ENCODE data around the gene WHRN. TPM values are rescaled to one million over a fixed set of nuclear protein-coding genes. Genes with fewer than 3 reads are reported as not detected.

Gene WHRN
- total and polyA plus RNA-seq, 7 experiments from 2014 or later = 0.12 to 24.0 (median 2.5) TPM; not detected in 1

DNA sequence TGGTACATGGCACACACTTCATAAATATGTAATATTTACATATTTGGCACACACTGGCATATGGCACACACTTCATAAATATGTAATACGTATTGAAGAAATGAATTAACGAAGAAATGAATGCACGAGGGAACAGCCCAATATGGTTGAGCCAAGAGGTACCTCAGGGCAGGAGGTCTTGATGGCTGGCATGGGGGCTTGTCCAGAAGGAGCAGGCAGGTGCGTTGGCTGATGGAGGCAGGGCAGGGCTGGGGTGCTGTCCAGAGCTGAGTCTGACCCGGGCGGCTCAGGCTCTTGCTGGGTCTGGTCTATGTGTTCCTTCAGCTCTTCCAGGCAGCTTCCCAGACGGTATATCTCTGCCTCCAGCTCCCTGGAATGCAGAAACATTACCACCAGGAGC is 143.7 kb downstream of the WHRN start:
- peaks cover 22 to 76% (median 64%) of the 10 kb centered on the region in 5 donors for H3K36me3 Mint-ChIP-seq
- H3K4me3 Mint-ChIP-seq = peak overlapping the region in 1 of 10 donors; percentile 37
- Histone ChIP-seq H3K4me1 (ENCODE audit: control insufficient read depth in 2 of 2, insufficient read depth in 2 of 2, low read length in 2 of 2) (peaks cover 48 to 59% of the 10 kb centered on the region in 2 donors), H3K36me3 (ENCODE audit: control insufficient read depth in 2 of 3, insufficient read depth in 3 of 3, low read length in 3 of 3) (peaks cover 77 to 92% (median 83%) of the 10 kb centered on the region in 3 experiments), H3K27ac (ENCODE audit: low read depth, low read length) (peak overlapping the region; percentile 63), H3K4me3 (ENCODE audit: low read length) (no peak overlapping the region), H3K9me3 (ENCODE audit: control insufficient read depth in 2 of 3, low read length in 3 of 3) (no peaks in the 10 kb centered on the region), H3K27me3 (ENCODE audit: control insufficient read depth in 2 of 2, insufficient read depth in 2 of 2, low read length in 2 of 2) (no peaks in the 10 kb centered on the region)
- intact Hi-C loops (cut with micrococcal nuclease) = loop anchor here (5.0 kb wide), 1 partner anchor 36 kb away; no protein-coding TSS in a partner anchor
- peaks cover 52 to 91% (median 74%) of the 10 kb centered on the region in 7 donors for H3K4me1 Mint-ChIP-seq
- ChIA-PET POLR2A (interaction anchor here (0.9 to 33.8 kb wide), 5 partner anchors 8 to 951 kb away, joined by 3 to 978 read pairs (median 4); partner anchors contain the start of genes AKNA and POLE3), CTCF (interaction anchor here (2.0 kb wide), 1 partner anchor 23 kb away, joined by 4 read pairs; no protein-coding TSS in a partner anchor)
- no peak for ATAC-seq
- H3K27ac Mint-ChIP-seq = peak overlapping the region; percentile 43 to 98 (median 93)
- no peak for DNase-seq
- no peaks in the 10 kb centered on the region for H3K27me3 Mint-ChIP-seq
- no peaks in the 10 kb centered on the region for H3K9me3 Mint-ChIP-seq

DNA sequence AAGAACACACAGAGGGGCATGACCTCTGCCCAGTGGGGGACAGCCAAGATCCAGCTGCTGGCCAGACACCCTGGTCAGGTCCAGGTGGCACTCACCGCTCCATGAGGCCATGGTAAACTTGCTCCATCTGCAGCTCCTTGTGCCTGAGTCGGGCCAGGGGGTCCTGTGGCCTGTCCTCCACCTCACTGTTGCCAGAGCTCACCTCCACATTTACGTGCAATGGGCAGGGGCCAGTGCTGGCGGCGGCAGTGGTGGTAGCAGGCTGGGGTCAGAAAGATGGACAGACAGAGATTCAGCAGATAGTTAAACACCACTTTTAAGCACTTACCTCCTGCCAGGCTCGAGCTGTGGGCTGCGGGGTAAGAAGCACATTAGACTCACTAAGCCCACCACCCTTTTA is 145.5 kb downstream of the WHRN start:
- ATAC-seq (no peak), DNase-seq (no peak)
- H3K27ac Mint-ChIP-seq = peak overlapping the region; percentile 61 to 98 (median 93)
- Histone ChIP-seq H3K27ac (ENCODE audit: low read depth, low read length) (peak overlapping the region; percentile 63), H3K4me3 (ENCODE audit: low read length) (no peak overlapping the region), H3K9me3 (ENCODE audit: control insufficient read depth in 2 of 3, low read length in 3 of 3) (no peaks in the 10 kb centered on the region), H3K27me3 (ENCODE audit: control insufficient read depth in 2 of 2, insufficient read depth in 2 of 2, low read length in 2 of 2) (no peaks in the 10 kb centered on the region), H3K36me3 (ENCODE audit: control insufficient read depth in 2 of 3, insufficient read depth in 3 of 3, low read length in 3 of 3) (peaks cover 76 to 96% (median 92%) of the 10 kb centered on the region in 3 experiments), H3K4me1 (ENCODE audit: control insufficient read depth in 2 of 2, insufficient read depth in 2 of 2, low read length in 2 of 2) (peaks cover 32 to 44% of the 10 kb centered on the region in 2 donors)
- intact Hi-C loops (cut with micrococcal nuclease) = loop anchor here (5.0 kb wide), 1 partner anchor 38 kb away; no protein-coding TSS in a partner anchor
- peaks cover 21 to 72% (median 55%) of the 10 kb centered on the region in 5 donors for H3K36me3 Mint-ChIP-seq
- H3K9me3 Mint-ChIP-seq = no peaks in the 10 kb centered on the region
- peaks cover 47 to 80% (median 63%) of the 10 kb centered on the region in 7 donors for H3K4me1 Mint-ChIP-seq
- no peak overlapping the region for H3K4me3 Mint-ChIP-seq
- POLR2A ChIA-PET = interaction anchor here (0.9 to 33.8 kb wide), 3 partner anchors 9 to 31 kb away, joined by 3 to 978 read pairs (median 3); partner anchors contain the start of gene AKNA
- H3K27me3 Mint-ChIP-seq = no peaks in the 10 kb centered on the region
- CTCF ChIA-PET = no interaction called here

DNA sequence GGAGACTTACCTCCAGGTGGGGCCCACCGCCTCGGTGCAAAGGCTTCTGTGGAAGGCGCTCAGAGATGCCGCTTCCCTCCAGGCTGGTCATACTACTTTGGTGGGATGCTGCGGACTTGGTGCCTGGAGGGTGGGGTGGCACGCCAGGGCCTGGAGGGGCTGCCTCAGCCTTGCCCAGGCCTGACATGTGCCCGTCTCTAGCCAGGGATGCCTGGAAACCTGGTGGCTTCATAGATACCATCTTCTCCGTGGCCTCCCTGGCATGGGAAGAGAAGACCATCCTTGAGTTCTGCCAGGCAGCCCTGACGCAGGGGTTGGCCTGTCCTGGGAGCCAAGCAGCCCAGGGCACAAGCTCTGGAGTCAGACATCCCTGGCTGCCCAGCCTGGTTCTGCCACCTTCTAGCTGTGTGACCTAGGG is 147.4 kb downstream of the WHRN start:
- Mint-ChIP-seq H3K4me3 (peak overlapping the region in 1 of 10 donors; percentile 6), H3K4me1 (peaks cover 28 to 68% (median 48%) of the 10 kb centered on the region in 7 donors), H3K27me3 (no peaks in the 10 kb centered on the region), H3K27ac (peak overlapping the region in 8 of 9 donors; percentile 3 to 96 (median 88)), H3K9me3 (no peaks in the 10 kb centered on the region), H3K36me3 (peaks cover 21 to 56% (median 36%) of the 10 kb centered on the region in 5 donors)
- ATAC-seq (no peak), DNase-seq (no peak)
- H3K36me3 ChIP-seq (ENCODE audit: control insufficient read depth in 2 of 3, insufficient read depth in 3 of 3, low read length in 3 of 3) = peaks cover 62 to 92% (median 84%) of the 10 kb centered on the region in 3 experiments
- H3K4me3 ChIP-seq (ENCODE audit: low read length) = no peak overlapping the region
- no peaks in the 10 kb centered on the region for H3K9me3 ChIP-seq (ENCODE audit: control insufficient read depth in 2 of 3, low read length in 3 of 3)
- H3K27ac ChIP-seq (ENCODE audit: low read depth, low read length) = peak overlapping the region; percentile 49
- no peaks in the 10 kb centered on the region for H3K27me3 ChIP-seq (ENCODE audit: control insufficient read depth in 2 of 2, insufficient read depth in 2 of 2, low read length in 2 of 2)
- intact Hi-C loops (cut with micrococcal nuclease) = no loop called here
- ChIA-PET CTCF (interaction anchor here (2.3 kb wide), 1 partner anchor 27 kb away, joined by 13 read pairs; no protein-coding TSS in a partner anchor), POLR2A (interaction anchor here (0.6 to 33.8 kb wide), 2 partner anchors 33 to 570 kb away, joined by 3 to 978 read pairs; partner anchors contain the start of gene AKNA)
- H3K4me1 ChIP-seq (ENCODE audit: control insufficient read depth in 2 of 2, insufficient read depth in 2 of 2, low read length in 2 of 2) = peaks cover 13 to 28% of the 10 kb centered on the region in 2 donors

DNA sequence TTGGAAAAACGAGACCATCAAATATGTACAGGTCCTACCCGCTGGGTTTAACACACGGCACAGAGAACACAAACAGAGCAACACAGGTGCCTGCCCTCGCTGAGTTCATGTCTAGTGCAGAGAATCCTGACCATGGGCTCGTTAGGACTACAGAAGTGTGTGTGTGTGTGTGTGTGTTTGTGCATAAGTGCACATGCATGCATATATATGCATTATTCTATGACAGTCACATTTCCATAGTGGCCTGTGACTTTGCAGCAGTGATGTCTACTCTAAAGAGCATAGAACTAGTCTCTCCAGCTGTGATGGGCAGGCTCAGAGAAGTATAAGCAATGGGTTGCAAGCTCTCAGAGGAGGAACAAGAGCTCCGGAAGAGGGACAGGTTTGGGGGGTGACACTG is 147.9 kb downstream of the WHRN start:
- H3K27ac ChIP-seq (ENCODE audit: low read depth, low read length) = peak overlapping the region; percentile 49
- Mint-ChIP-seq H3K27ac (peak overlapping the region in 8 of 9 donors; percentile 45 to 93 (median 84)), H3K9me3 (no peaks in the 10 kb centered on the region), H3K27me3 (no peaks in the 10 kb centered on the region), H3K4me3 (no peak overlapping the region), H3K4me1 (peaks cover 24 to 67% (median 47%) of the 10 kb centered on the region in 7 donors), H3K36me3 (peaks cover 21 to 54% (median 34%) of the 10 kb centered on the region in 5 donors)
- peaks cover 12 to 22% of the 10 kb centered on the region in 2 donors for H3K4me1 ChIP-seq (ENCODE audit: control insufficient read depth in 2 of 2, insufficient read depth in 2 of 2, low read length in 2 of 2)
- peaks cover 59 to 91% (median 81%) of the 10 kb centered on the region in 3 experiments for H3K36me3 ChIP-seq (ENCODE audit: control insufficient read depth in 2 of 3, insufficient read depth in 3 of 3, low read length in 3 of 3)
- H3K9me3 ChIP-seq (ENCODE audit: control insufficient read depth in 2 of 3, low read length in 3 of 3) = no peaks in the 10 kb centered on the region
- no peaks in the 10 kb centered on the region for H3K27me3 ChIP-seq (ENCODE audit: control insufficient read depth in 2 of 2, insufficient read depth in 2 of 2, low read length in 2 of 2)
- H3K4me3 ChIP-seq (ENCODE audit: low read length) = no peak overlapping the region
- intact Hi-C loops (cut with micrococcal nuclease) = no loop called here
- DNase-seq (no peak), ATAC-seq (no peak)
- ChIA-PET CTCF (interaction anchor here (2.3 kb wide), 1 partner anchor 28 kb away, joined by 13 read pairs; no protein-coding TSS in a partner anchor), POLR2A (interaction anchor here (33.8 kb wide), 1 partner anchor 34 kb away, joined by 978 read pairs; the partner anchor contains the start of gene AKNA)

DNA sequence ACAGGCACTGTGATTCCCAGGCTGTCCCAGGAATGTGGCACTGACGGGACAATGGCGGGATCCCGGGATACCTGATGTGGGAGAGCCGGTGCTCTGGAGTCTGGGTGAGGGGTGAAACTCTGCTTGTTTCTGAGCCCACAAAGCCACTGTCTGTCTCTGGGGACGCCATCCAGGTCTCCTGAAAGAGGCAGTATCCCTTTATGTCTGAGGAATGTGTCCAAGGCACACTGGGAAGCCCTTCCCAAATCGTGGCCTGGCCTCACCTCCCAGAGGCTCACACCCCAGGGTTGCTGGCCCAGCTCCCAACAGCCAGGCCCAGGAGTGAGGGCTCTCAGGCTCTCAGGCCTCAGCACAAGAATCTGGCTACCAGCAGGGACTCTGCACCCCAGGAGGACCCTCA is 148.5 kb downstream of the WHRN start:
- ChIA-PET POLR2A (interaction anchor here (33.8 kb wide), 1 partner anchor 34 kb away, joined by 978 read pairs; the partner anchor contains the start of gene AKNA), CTCF (interaction anchor here (0.7 to 2.3 kb wide), 3 partner anchors 9 to 36 kb away, joined by 3 to 13 read pairs (median 3); no protein-coding TSS in a partner anchor)
- peak overlapping the region; percentile 49 for H3K27ac ChIP-seq (ENCODE audit: low read depth, low read length)
- ATAC-seq = no peak
- H3K27ac Mint-ChIP-seq = peak overlapping the region in 7 of 9 donors; percentile 45 to 93 (median 86)
- peaks cover 53 to 91% (median 76%) of the 10 kb centered on the region in 3 experiments for H3K36me3 ChIP-seq (ENCODE audit: control insufficient read depth in 2 of 3, insufficient read depth in 3 of 3, low read length in 3 of 3)
- no peaks in the 10 kb centered on the region for H3K27me3 ChIP-seq (ENCODE audit: control insufficient read depth in 2 of 2, insufficient read depth in 2 of 2, low read length in 2 of 2)
- no peaks in the 10 kb centered on the region for H3K9me3 Mint-ChIP-seq
- intact Hi-C loops (cut with micrococcal nuclease) = no loop called here
- peaks cover 29 to 67% (median 51%) of the 10 kb centered on the region in 7 donors for H3K4me1 Mint-ChIP-seq
- H3K4me1 ChIP-seq (ENCODE audit: control insufficient read depth in 2 of 2, insufficient read depth in 2 of 2, low read length in 2 of 2) = peaks cover 16 to 17% of the 10 kb centered on the region in 2 donors
- no peaks in the 10 kb centered on the region for H3K27me3 Mint-ChIP-seq
- H3K9me3 ChIP-seq (ENCODE audit: control insufficient read depth in 2 of 3, low read length in 3 of 3) = no peaks in the 10 kb centered on the region
- H3K4me3 Mint-ChIP-seq = no peak overlapping the region
- no peak for DNase-seq
- H3K4me3 ChIP-seq (ENCODE audit: low read length) = no peak overlapping the region
- peaks cover 21 to 56% (median 37%) of the 10 kb centered on the region in 5 donors for H3K36me3 Mint-ChIP-seq

DNA sequence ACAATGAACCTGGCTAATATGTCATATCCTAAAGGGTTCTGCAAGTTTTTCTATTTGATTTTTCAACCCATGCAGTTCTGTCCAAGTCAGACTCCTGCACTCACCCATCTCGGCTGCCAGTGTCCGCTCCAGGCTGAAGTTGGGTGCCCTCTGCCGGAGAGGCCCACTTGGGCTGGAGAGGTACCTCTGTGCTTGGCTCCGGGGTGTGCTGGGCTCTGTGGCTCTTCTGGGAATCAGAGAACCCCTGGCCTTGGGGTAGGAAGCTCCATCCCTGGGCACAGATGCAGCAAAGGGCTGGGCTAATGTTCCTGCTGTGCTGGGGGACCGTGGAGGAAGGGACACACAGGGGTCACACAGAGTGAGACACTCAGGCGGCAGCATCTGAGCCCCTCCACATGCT is 149.5 kb downstream of the WHRN start:
- peaks cover 14 to 46% (median 34%) of the 10 kb centered on the region in 5 donors for H3K36me3 Mint-ChIP-seq
- H3K27ac Mint-ChIP-seq = peak overlapping the region in 6 of 9 donors; percentile 45 to 93 (median 79)
- ChIA-PET CTCF (interaction anchor here (0.5 to 2.3 kb wide), 5 partner anchors 10 to 954 kb away, joined by 3 to 13 read pairs (median 3); no protein-coding TSS in a partner anchor), POLR2A (interaction anchor here (1.0 to 33.8 kb wide), 3 partner anchors 10 to 35 kb away, joined by 3 to 978 read pairs (median 3); partner anchors contain the start of gene AKNA)
- no peaks in the 10 kb centered on the region for H3K9me3 Mint-ChIP-seq
- no peaks in the 10 kb centered on the region for H3K27me3 Mint-ChIP-seq
- Histone ChIP-seq H3K27ac (ENCODE audit: low read depth, low read length) (no peak overlapping the region), H3K36me3 (ENCODE audit: control insufficient read depth in 2 of 3, insufficient read depth in 3 of 3, low read length in 3 of 3) (peaks cover 43 to 90% (median 72%) of the 10 kb centered on the region in 3 experiments), H3K27me3 (ENCODE audit: control insufficient read depth in 2 of 2, insufficient read depth in 2 of 2, low read length in 2 of 2) (no peaks in the 10 kb centered on the region), H3K9me3 (ENCODE audit: control insufficient read depth in 2 of 3, low read length in 3 of 3) (no peaks in the 10 kb centered on the region), H3K4me3 (ENCODE audit: low read length) (no peak overlapping the region), H3K4me1 (ENCODE audit: control insufficient read depth in 2 of 2, insufficient read depth in 2 of 2, low read length in 2 of 2) (peaks cover 11 to 12% of the 10 kb centered on the region in 2 donors)
- peaks cover 26 to 65% (median 45%) of the 10 kb centered on the region in 7 donors for H3K4me1 Mint-ChIP-seq
- no peak overlapping the region for H3K4me3 Mint-ChIP-seq
- intact Hi-C loops (cut with micrococcal nuclease) = no loop called here
- DNase-seq = no peak
- ATAC-seq = no peak

All from naive thymus-derived CD4-positive, alpha-beta T cell (primary cell).